RKO (cell line): ENCODE measurements around the gene SRGAP1.
"Not testable (repeated sequence)": the region's sequence is repeated elsewhere in the genome, so short reads cannot be mapped to it uniquely, and the experiment has no call there.

Experiments
- DNase-seq: peaks from one replicate; pipeline ENCODE4 v3.0.0-alpha.2; 2016; ENCODE audit warnings: low spot score

Gene SRGAP1

DNA sequence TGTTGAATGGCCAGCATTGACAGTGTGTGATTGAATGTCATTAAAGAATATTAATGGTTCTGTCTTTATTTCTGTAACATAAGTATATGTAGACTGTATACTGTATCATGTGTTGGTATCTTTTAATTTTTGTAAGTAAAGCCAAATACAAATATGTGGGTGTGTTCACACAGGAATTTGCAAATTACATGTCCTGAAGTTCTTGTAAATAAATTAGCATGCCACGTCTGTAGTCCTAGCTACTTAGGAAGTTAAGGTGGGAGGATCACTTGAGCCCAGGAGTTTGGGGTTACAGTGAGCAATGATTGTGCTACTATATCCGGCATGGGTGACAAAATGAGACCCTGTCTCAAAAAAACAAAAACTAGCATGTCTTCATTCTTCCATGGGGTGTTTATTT is 278.5 kb downstream of the SRGAP1 start:
- no peak for DNase-seq

DNA sequence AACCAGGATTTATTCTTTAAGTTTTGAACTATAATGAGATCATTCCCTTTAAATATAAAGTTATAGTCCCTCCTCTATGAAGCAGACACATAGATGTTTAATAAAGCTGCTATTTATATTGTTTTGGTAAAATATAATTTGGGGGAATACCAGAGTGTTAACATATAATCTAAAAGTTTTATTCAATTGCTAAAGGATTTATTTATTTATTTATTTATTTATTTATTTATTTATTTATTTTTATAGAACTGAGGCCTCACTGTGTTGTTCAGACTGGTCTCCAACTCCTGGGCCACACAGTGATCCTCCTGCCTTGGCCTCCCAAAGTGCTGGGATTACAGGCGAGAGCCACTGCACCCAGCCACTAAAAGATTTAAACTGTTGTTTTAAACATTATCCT is 278.9 kb downstream of the SRGAP1 start:
- DNase-seq = no peak

DNA sequence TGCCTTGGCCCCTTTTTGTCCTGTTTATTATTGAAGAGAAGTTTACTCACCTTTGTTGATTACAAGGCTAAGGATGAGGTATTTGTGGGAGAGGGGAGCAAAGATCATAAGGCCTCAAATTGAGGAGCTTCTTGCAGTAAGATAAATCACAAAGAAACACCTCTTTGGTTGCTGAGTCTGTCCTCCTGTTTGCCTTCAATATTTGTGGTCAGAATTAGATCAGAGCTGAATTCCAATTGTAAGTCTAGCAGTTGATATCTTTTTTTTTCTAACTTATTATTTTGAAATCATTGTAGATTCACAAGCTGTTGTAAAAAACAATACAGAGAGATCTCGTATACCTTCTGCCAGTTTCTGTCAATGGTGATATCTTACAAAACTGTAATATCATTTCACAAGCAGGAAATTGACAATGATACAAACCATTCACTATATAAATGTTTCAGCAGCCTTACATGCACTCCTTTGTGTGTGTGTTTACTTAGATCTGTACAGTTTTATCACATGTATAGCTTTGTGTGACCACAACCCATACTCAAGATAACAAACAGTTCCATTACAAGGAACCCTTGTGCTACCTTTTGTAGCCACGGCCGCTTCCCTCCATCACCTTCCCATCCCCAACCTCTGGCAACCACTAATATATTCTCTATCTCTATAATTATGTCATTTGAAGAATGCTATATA is 280.2 kb downstream of the SRGAP1 start:
- DNase-seq = no peak

DNA sequence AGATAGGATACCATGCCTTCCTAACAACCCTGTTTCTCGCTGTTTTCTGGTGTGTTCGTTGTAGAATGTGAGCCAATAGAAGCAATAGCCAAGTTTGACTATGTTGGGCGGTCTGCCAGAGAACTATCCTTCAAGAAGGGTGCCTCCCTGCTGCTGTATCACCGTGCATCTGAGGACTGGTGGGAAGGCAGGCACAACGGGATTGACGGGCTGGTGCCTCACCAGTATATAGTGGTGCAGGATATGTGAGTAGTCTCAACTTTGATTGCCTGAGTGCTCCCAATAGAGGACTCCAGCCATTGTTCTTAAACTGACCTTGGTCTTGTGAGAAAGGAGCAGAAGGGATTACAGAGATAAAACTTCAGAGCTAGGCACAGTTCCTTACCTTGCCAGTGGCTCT is 281.4 kb downstream of the SRGAP1 start:
- no peak for DNase-seq

DNA sequence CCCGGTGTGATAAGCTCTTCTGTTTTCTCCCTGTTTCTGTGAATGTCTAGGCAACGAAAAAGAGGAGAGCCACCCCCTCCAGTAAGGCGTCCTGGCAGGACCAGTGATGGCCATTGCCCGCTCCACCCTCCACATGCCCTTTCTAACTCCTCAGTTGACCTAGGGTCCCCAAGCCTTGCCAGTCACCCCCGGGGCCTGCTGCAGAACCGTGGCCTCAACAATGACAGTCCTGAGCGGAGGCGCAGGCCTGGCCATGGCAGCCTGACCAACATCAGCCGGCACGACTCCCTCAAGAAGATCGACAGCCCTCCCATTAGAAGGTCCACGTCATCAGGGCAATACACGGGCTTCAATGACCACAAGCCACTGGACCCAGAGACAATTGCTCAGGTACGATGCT is 283.3 kb downstream of the SRGAP1 start:
- DNase-seq = no peak

DNA sequence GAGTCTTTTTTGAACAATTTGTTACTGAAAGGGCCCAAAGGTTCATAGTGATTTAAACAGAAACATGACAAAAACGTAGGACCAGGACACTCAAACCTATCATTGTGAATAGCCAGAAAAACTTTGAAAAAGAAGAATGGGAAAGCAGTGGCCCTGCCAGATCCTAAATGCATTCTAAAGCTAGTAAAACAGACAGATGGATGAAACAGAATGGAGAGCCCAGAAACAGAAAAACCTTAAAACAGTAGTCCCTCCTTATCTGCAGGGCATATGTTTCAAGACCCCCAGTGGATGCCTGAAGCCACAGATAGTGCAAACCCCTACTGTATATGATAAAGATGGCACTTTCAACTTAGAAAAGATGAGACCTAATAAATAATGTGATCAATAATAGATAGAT is 283.9 kb downstream of the SRGAP1 start:
- DNase-seq = no peak

DNA sequence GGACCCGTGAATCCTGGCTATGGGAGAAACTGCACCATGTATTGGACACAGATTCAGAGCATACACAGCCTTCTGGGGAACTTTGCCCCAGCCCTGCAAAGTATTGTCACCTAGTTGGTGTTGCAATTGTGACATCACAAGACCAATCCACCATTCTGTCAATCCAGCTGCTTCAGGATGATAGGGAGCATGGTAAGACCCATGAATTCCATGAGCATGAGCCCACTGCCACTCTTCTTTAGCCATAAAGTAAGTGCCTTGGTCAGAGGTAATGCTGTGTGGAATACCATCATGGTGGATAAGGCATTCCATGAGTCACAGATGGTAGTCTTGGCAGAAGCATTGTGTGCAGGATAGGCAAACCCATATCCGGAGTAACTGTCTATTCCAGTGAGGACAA is 286.0 kb downstream of the SRGAP1 start:
- not testable (repeated sequence) for DNase-seq

DNA sequence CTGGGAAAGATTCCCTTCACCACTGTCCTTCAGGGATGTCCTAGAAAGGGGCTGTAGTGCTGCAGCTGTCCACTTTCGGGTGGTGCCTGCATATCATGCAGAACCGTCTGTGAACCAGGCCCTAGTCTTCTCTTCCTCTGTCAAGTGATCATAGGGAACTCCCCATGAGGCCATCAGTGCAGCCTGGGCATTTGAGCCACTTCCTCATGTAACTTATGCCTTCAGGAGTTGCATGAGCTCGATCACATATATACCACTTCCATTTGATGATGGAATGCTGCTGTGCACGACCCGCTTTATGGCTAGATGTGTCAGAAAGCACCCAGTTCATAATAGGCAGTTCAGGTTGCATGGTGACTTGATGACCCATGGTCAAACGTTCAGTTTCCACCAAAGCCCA is 287.0 kb downstream of the SRGAP1 start:
- DNase-seq = not testable (repeated sequence)

DNA sequence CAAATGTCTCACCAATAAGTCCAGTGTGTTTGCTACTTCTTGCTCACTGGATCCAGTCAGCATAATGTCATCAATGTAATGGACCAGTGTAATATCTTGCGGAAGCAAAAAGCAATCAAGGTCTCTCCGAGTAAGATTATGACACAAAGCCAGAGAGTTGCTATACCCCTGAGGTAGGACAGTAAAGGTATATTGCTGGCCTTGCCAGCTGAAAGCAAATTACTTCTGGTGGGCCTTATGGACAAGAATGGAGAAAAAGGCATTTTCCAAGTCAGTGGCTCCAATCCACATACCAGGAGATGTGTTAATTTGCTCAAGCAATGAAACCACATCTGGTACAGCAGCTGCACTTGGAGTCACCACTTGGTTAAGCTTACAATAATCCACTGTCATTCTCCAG is 288.2 kb downstream of the SRGAP1 start:
- DNase-seq = not testable (repeated sequence)

DNA sequence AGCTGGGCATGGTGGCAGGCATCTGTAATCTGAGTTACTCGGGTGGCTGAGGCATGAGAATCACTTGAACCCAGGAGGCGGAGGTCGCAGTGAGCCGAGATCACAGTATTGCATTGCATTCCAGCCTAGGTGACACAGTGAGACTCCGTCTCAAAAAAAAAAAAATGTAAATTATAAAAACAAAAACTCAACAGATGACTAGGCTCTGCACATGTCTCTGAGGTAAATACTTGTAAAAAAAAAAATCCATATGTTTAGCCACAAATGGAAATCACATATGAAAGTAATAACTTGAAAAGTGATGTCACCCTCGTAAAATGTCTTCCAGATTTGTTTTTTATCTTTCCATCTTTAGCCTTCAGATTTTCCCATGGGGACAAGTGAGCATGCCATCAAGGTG is 292.6 kb downstream of the SRGAP1 start:
- DNase-seq = no peak

DNA sequence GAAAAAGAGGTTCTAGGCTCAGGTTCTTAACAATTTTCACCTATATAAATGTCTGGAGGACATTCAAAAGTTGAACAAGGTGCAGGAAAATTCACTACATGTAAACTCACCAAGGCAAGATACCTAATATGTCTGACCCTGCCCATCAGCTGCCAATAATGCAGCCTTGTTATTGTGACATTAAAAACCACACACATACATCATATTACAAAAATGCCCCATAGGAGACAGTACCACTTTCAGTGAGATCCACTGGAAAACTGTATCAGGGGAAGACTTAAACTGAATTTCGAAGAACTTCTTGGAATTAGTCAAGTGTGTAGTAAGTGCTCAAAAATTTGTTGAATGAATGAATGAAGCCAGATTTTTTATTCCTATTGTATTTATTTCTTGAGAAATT is 294.5 kb downstream of the SRGAP1 start:
- DNase-seq = no peak

DNA sequence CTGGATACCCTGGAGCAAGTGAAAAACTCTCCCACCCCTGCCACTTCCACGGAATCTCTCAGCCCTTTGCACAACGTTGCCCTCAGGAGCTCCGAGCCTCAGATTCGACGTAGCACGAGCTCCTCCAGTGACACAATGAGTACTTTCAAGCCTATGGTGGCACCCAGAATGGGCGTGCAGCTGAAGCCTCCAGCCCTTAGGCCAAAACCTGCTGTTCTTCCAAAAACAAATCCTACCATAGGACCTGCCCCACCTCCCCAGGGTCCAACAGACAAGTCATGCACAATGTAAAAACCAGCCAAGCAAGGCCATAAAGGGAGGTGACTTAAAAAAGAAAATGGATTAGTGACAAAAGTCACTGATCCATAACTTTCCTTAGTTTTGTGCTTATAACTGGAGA is 297.9 kb downstream of the SRGAP1 start:
- no peak for DNase-seq

DNA sequence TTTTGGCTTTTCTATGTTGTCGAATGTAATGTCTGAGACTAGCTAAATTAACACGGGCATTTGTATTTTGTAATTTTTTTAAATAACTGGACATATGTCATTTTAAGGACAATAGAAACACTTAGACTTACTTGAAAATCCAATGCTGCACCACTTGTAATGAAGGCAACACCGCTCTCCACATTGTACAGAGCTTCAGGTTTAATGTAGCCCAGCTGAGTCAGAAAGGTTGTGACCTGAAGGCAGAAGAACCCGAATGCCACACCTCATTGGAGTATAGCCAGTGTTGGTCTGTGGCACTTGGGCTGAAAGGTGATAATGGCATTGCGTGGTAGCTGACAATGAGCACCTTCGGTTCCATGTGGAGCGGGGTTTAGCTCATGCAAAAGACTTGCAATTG is 298.3 kb downstream of the SRGAP1 start:
- no peak for DNase-seq

DNA sequence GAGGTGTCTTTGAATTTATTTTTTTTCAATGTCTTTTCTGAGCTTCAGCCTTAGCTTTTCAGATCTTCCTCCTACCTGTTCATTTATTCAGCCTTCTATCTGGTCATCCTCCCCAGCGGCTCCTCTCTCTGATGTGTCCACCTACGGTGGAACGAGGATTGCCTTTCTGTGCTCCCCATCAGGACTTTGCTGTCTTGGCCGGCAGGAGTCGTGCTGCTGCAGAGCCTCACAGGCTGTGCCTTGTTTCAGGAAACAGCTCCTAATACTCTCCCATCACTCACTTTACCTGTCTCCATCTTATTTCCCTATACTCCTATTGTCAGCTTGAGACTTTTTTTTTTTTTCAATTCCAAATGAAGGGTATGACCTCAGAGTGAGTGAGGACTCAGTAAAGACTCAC is 300.7 kb downstream of the SRGAP1 start:
- no peak for DNase-seq

DNA sequence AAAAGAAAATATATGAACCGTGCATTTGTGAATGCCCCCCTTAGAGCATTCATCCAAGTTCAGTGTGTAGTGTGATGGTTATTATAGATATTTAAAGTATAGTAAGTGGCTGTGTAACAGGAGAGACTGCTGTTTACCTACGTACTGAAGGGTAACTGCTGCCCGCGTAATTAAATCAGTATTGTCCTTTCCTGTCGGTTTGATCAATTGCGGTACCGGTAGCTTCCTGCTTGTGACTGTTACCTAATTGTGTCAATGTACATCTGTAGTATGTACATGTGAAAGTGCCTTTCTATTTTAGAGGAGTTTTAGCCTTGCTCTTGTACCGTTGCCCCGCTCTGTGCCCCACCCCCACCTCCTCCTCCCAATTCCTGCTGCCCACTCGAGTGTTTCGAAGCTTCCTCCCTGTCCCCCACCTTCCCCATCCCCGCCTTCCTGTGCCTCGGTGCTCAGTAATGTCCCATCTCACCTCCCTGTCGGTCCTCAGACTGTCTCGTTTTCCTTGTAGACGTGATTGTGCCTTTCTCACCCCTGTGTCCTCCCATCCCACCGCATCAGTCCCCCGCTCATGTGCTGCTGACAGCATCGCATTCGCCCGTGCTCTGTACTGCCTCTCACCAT is 302.6 kb downstream of the SRGAP1 start:
- no peak for DNase-seq

DNA sequence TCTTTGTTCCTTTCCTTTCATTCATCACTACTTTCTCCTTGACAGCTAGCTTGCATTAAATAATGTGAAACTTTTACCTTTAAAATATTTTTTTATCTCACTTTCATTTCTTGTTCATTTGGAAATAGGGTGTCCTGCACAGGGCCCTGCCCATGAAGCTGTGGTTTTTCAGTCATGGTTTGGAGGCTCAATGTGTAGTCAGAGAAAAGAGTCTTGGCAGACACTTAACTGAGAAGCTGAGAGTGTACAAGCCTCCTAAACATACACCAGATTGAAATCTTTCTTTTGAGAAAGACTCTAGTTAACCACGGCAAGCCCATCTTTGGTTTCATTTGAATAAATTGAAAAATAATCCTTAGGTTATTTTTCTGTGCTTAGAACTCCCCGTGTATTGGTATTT is 303.4 kb downstream of the SRGAP1 start:
- no peak for DNase-seq

DNA sequence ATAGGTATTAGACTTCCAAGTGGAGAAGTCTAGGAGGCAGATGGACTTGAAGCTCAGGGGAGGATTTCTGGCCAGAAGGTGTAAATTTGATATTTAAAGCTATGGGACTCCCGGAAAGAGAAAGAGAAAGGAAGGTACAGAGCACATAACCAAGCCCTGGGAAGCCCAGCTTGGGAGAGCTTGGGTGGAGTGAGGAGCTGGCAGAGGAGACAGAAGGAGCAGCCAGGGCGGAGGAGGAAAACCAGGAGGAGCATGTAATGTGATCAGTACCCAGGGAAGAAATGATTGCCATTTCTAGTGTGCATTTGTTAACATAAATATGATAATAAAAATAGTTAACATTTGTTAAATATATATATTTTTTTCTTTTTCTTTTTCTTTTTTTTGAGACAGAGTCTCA is 310.2 kb downstream of the SRGAP1 start:
- DNase-seq = no peak

DNA sequence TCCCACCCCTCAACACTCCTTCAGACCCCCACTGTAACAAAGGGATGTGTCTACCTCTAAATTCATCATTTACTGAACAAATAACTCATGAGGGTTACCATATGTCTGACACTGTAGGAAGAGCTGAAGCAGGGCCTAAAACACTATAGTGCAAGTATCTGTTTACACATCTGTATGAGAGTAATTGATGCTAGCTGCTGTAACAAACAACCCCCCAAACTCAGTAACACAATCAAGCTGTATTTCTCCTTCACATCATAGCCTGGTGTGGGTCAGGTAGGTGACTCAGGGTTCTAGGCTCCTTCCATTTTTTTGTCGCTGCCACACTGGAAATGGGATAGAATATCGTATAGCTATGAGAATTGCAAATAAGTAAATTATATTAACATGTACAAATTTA is 312.6 kb downstream of the SRGAP1 start:
- no peak for DNase-seq

DNA sequence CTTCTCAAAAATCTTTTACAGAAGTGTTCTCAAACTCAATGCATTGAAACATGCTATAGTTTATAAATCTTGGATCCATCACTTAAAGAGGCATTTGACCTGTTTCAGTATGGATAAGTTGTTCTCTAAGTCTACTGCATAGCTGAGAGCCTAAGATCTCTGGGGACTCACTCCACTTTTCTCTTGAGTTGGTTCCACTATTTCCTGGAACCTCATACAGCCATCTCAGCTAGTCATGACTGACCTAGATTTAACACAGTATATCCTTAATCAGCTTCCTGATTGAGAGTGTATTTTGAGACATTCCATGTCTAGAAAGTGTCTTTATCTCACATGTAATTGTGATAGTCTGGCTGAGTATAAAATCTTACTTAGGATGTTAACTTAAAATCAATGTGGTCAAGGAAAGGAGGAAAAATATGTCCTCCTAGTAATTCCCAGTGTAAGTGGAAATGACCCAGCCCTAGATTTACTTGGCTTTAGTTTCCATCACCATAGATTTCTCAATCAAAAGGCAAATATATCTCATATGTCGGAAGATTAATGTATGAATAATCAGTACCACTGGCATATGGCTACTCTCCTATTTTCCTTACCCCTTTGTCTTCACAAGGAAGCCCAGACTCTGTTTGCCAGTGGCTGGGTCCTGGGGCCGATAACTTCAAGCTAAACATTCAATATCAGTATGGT is 315.7 kb downstream of the SRGAP1 start:
- no peak for DNase-seq

DNA sequence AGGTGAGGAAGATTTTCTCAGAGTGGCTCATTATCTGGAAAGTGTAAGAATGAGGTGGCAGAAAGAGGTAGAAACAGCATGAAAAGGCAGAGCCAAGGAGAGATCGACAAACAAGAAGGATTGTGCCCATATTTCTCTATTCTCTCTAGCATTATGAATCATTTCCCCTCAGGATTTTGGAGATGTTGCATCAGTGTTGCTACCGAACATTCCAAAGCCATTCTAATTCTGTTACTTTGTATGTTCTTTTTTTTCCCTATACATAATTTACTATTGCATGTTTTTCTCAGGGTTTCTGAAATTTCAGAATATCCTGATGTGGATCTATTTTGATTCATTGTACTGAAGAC is 316.2 kb downstream of the SRGAP1 start:
- DNase-seq = peak; percentile 47

DNA sequence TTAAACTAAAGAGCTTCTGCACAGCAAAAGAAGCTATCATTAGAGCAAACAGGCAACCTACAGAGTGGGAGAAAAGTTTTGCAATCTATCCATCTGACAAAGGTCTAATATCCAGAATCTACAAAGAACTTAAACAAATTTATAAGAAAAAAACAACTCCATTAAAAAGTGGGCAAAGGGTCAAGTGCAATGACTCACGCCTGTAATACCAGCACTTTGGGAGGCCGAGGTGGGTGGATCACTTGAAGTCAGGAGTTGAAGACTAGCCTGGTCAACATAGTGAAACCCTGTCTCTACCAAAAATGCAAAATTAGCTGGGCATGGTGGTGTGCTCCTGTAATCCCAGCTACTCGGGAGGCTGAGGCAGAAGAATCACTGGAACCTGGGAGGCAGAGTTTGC is 322.1 kb downstream of the SRGAP1 start:
- DNase-seq = not testable (repeated sequence)

DNA sequence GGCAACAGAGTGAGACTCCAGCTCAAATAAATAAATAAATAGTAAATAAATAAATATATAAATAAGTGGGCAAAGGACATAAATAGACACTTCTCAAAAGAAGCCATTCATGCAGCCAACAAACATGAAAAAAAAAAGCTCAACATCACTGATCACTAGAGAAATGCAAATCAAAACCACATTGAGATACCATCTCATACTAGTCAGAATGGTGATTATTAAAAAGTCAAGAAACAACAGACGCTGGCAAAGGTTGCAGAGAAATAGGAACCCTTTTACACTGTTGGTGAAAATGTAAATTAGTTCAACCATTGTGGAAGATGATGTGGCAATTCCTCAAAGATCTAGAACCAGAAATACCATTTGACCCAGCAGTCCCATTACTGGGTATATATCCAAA is 322.5 kb downstream of the SRGAP1 start:
- not testable (repeated sequence) for DNase-seq

DNA sequence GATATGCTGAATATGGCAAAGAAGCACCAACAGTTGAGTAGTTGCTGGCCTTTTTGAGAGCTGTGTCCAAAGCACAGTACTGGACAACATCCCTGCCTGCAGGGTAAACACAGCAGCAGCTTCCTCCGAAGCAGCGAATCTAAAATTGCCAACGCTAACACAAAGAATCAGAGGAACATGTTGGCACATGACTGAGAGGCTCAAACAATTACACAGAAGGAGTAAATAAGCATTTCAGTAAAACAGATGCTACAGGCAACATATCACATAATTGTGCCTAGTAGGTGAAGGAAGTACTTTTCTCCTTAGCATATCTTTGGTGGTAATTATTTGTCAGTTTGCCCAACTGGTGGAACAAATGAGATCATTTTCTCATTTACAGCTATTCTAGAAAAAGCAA is 325.5 kb downstream of the SRGAP1 start:
- DNase-seq = no peak

DNA sequence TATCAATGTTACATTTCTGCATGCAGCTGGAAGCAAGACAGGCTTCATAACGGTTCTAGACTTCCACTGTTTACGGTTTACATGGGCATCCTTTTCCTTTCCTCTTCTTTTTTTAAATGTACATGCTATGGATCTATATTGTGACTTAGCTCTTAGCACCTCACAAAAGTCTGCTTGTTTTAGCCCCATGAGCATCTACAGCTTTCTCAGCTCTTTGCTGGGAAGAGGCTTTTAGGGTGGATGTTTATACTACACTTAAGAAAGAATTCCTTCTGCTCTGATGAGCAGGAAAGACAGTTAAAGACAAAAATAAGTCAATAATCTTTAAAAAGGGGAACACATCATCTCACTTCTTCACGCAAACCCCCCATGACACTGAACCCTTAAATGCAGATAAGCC is 326.2 kb downstream of the SRGAP1 start:
- DNase-seq = no peak
